HG02943 (cell line): ENCODE data around the gene OLIG2.

Source experiments
- ATAC-seq: cut with Tn5 transposase; IDR thresholded peaks from one replicate; pipeline ENCODE4 v1.9.1; 2021; ENCODE audit warnings: mild to moderate bottlenecking, low read depth, moderate library complexity; ENCODE audit not compliant: unreplicated experiment

Gene OLIG2

GRCh38 chr21:33025489-33026442 lies at the start of gene OLIG2:
Gene OLIG2 (plus strand): TSS chr21:33025935. CDS start chr21:33026863, 928 bp downstream.
- ATAC-seq = no peak

GRCh38 chr21:32976791-32977190 lies 48.9 kb upstream of the OLIG2 start:
- ATAC-seq = no peak

- ATAC-seq = no peak
These were observed 48.5 kb upstream of the OLIG2 start for GRCh38 chr21:32977216-32977615.

- ATAC-seq = no peak
These were observed 47.1 kb upstream of the OLIG2 start for GRCh38 chr21:32978331-32979270.

GRCh38 chr21:32979598-32980268 lies 46.0 kb upstream of the OLIG2 start:
- ATAC-seq = no peak

GRCh38 chr21:32981096-32981495 lies 44.6 kb upstream of the OLIG2 start:
- ATAC-seq = no peak

GRCh38 chr21:32990666-32991065 lies 35.1 kb upstream of the OLIG2 start:
- ATAC-seq = no peak

- ATAC-seq = no peak
These were observed 34.4 kb upstream of the OLIG2 start for GRCh38 chr21:32991361-32991760.

GRCh38 chr21:32993894-32994293 lies 31.8 kb upstream of the OLIG2 start:
- no peak for ATAC-seq

- no peak for ATAC-seq
These were observed 31.4 kb upstream of the OLIG2 start for GRCh38 chr21:32994305-32994704.

- ATAC-seq = no peak
These were observed 18.0 kb upstream of the OLIG2 start for GRCh38 chr21:33007747-33008146.

- ATAC-seq = no peak
These were observed 17.2 kb upstream of the OLIG2 start for GRCh38 chr21:33008333-33009051.

GRCh38 chr21:33010931-33011330 lies 14.8 kb upstream of the OLIG2 start:
- ATAC-seq = no peak

GRCh38 chr21:33011462-33011861 lies 14.3 kb upstream of the OLIG2 start:
- no peak for ATAC-seq

GRCh38 chr21:33013626-33014025 lies 12.1 kb upstream of the OLIG2 start:
- no peak for ATAC-seq

- ATAC-seq = no peak
These were observed 11.4 kb upstream of the OLIG2 start for GRCh38 chr21:33014331-33014730.

GRCh38 chr21:33015096-33015495 lies 10.6 kb upstream of the OLIG2 start:
- ATAC-seq = no peak

GRCh38 chr21:33015756-33016155 lies 10.0 kb upstream of the OLIG2 start:
- no peak for ATAC-seq

GRCh38 chr21:33018707-33019465 lies 6.8 kb upstream of the OLIG2 start:
- ATAC-seq = no peak
